LoVo (cell line): ENCODE data around the gene TBC1D32.
"Not testable (repeated sequence)": the region's sequence is repeated elsewhere in the genome, so short reads cannot be mapped to it uniquely, and the experiment has no call there.

Experiments used
- DNase-seq: peaks from one replicate; pipeline ENCODE4 v3.0.0-alpha.2; 2016; ENCODE audit warnings: low spot score

The TBC1D32 gene

DNA sequence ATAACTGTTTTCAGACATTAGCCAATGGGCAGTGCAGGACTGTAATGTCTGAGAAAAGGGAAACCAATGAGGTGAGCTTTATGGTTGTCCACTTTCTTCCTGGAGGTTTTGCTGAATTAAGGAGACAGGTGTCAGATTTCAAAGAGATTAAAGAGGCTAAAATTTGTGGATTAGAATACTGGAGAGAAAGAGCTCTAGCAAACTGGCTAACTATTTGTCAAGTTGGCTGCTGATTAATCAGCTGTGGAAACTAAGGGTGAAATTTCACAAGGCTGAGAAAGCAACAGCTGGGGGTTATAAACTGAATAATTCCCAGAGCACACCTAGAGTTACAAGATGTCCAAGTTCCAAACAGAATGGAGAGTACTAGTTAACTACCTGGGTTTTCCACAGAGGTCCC, 198.9 kb downstream of the TBC1D32 start:
- DNase-seq: no peak

DNA sequence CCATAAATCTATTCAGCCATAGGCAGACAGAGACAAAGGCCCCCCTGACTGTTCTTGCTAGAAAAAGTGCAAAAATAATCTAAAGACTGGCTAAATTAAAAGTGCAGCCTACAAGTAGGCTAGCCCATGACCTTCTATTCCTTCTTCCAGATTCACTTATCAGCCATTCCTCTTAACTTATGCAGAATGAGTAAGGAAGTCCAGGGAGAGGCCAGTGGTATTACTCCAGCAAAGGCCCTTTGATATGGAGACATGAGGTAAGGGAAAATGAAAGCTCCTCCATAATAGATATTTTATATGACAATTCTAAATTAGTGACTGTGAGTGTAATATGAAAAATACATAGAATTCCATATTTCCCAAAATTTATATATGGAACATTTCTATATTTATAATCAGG, 199.4 kb downstream of the TBC1D32 start:
- no peak for DNase-seq

DNA sequence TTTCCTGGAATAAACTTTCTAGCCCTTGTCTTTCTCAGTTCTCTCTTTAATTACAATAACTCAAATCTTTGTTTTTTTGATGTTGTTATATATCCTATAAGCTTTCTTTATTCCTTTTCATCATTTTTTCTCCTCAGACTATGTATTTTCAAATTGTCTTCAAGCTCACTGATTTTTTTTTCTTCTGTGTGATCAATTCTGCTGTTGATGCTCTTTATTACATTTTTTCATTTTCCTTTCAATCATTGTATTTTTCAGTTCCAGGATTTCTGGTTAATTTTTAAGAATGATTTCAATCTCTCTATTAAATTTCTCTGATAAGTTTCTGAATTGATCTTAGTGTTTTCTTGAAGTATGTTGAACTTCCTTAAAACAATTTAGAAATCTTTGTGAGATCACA, 209.7 kb downstream of the TBC1D32 start:
- DNase-seq: no peak

DNA sequence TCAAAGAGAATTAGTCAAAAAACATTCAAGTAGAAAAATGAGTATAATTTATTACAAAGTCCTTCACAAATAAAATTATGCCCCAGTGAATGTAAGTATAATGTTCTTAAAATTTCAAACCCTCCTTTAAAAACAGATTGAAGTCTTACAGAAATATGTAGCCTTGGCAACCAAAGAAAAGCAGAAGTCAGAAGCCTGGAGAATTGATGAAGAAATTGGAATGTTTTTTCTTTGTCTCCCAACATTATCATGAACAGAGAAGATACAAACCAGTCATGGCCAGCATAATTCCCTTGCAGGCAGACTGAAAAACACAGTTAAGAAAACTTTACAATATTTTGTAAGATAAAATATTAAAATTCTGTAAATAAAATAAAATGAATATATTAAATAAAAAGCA, 221.9 kb downstream of the TBC1D32 start:
- DNase-seq: no peak

DNA sequence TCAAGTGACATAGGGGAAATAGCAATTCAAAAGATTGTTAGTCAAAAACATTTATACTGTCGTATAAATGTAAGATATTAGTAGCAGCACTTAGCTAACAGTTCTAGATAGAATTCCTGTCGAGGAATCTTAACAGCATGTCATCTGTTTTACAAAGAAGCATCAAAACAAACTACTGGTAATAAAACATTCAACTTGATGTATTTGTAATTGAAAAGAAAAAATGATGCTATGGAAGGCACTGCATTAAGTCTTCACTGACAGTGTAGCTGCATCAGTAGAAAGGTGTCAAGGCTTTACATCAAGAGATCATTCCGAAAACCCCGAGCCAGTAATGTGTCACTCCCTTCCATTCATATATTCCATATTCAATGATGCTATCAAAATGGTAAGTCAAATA, 223.5 kb downstream of the TBC1D32 start:
- no peak for DNase-seq

DNA sequence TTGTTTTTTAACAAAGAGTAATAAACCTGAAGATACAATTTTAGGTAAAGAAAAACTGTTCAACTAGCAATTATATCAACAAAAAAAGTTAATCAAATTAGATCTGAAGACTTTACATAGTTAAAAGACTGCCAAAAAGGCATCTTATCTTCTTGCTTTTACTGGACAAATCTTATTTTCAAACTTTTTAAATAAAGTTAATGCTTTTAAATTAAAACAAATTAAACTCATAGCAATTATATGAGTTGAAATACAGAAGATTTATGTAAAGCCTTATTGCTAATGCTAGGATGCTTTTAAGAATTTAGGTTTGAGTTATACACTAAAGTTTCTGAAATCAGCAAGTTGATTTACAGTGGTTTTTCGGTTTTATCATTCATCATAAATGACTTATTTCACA, 227.3 kb downstream of the TBC1D32 start:
- no peak for DNase-seq

DNA sequence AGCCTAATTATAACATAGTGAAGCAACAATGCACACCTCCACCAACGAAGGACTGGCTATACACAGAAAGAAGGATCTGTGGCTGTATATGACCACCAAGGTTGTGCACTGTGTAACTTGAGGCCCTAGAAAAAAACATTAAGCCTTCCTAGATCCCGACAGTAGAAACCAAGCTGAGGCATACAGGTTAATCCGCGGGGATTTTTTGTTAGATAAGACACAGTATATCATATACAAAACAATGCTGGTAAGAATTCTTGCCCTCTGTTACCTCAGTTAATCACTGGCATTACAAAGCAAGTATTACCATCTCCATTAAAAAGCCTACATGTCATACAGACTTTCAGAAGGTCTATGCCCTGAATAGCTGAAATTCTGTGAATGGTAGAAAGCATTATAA, 228.8 kb downstream of the TBC1D32 start:
- DNase-seq: no peak

DNA sequence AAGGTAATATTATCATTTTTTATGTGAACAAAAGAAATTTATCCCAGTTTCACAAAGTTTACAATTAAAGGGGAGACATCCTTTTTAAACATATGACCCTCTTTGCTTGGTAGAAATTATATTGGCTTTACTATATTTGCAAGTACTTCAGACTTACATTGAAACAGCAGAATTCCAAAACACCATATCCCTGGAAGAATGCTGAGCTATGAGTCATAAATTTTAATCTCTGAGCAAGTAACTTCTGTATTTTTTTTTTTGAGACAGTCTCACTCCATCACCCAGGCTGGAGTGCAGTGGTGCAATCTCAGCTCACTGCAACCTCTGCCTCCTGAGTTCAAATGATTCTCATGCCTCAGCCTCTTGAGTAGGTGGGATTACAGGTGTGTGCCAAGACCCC, 240.4 kb downstream of the TBC1D32 start:
- no peak for DNase-seq

DNA sequence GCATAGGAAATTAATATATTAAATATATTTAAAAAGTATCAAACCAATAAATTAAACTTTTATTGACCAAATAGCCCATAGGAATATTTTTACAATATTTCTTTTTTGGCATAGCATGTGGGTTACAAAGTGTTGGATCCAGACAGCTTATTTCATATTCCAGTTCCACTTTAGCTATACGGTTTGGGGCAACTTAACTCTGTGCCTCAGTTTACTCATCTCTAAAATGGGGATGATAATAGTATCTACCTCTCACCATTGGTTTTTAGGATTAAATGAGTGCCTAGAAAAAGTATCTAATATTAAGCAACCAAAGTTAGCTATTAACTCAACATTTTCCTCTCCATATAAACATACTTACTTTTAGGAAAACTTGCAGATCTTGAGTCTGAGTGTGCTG, 243.8 kb downstream of the TBC1D32 start:
- DNase-seq: no peak

DNA sequence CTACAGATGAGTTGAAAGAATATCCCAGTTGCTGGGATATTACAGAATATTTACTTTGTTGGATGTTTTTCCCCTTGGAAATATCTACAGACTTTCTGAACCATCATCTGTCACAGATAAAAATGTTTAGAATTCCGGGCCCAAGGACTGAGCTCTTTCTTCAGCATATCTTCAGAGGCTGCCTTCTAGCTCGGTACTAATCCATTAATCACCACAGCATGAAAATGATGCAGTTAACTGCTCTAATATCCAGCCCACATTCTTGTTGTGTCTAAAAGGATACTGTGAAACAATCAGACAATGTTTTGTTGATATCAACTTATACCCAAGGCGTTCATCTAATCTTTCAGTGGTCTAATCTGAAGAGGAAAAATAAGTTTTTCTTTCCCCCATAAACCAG, 247.4 kb downstream of the TBC1D32 start:
- no peak for DNase-seq

DNA sequence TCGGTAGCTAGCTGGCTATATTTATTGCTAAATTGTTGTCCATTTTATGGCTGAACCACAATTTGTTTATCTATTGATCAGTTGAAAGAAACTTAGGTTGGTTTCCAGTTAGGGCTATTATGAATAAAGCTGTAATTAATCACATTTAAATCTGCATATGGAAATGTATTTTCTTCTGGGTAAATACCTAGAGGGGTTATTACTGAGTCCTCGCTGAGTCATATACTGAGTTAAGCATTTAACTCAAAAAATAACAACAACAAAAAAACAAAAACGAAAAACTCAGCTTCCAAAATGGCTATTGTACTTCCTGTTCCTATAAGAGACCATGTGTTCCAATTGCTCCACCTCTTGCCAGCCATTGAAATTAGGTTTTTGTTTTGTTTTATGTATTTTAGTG, 258.2 kb downstream of the TBC1D32 start:
- DNase-seq: no peak

DNA sequence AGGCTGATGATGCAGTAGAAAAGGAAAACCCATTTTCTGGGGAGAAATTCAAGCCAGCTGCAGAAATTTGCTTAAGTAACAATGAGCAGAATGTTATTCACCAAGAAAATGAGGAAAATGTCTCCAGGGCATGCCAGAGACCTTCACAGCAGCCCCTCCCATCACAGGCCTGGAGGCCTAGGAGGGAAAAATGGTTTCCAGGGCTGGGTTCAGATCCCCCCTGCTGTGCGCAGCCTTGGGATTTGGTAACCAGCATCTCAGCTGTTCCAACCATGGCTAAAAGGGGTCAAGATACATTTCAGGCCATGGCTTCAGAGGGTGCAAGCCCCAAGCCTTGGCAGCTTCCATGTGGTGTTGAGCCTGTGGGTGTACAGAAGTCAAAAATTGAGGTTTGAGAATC, 265.5 kb downstream of the TBC1D32 start:
- DNase-seq: not testable (repeated sequence)

DNA sequence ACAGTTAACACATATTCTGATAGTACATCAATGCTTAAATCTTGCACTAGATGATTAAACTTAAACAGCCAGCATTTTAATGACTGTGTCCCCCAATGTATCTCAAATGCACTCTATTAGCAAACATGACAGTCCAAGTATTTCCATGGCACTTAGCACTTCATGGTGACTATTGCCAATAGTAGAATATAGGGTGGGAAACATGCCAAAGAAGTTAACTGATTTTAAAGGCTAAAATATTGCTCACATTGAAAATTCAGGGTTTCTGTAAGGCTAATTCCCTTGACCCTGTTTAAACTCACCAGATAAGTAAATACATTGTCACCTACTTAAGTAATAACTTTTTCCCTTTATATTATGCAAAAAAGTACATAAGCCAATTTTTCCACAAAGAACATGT, 266.9 kb downstream of the TBC1D32 start:
- no peak for DNase-seq

DNA sequence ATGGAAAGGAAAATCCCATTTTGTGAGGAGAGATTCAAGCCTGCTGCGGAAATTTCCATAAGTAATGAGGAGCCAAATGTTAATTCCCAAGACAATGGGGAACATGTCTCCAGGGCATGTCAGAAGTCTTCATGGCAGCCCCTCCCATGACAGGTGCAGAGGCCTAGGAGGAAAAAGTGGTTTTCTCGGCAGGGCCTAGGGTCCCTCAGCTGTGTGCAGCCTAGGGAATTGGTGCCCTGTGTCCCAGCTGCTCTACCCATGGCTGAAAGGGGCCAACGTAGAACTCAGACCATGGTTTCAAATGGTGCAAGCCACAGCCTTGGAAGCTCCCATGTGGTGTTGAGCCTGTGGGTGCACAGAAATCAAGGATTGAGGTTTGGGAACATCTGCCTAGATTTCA, 269.9 kb downstream of the TBC1D32 start:
- no peak for DNase-seq

DNA sequence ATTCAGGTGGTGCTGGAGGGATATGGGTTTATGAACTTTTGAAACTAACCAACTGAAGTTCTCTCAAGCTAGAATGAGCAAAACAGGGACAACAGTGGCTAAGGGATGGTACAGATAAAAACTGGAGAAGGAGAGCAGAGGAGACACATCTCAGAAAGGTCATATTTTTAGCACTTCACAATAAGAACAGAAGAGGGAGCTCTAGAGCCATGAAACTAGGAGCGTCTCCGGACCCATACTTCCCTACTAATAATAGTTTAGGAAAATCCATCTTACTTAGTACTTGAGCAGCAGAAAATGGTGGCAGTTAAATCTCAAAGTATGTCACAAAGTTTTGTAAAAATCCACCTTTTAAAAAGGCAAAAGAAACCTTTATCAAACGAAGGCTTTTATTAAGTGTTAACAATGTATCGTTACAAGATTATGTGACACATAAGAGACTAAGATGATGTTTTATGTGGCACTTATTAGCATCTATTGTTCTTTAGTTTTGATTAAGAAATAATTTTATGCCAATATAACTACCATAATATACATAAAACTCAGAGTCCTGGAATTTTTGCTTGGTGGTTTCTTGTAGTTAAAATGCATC, 278.6 kb downstream of the TBC1D32 start:
- DNase-seq: peak; percentile 60

DNA sequence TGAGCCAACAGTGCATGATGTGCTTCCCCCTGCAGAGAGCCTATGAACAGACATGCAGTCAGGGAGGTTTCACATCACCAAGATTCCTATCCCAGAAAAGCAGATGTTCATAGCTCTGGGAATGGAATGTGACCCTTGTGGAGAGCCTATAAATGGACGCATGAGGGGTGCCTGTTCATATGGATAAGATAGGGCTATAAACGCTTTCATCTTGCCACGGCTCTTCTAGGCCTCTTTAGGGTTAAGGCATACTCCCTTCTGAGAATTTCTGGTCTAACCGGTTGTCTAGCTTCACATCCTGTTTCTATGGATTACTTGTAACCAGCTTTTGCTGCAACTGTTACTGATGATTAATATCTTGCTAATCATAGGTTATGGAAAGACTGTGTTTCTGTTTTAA, 285.7 kb downstream of the TBC1D32 start:
- DNase-seq: not testable (repeated sequence)

DNA sequence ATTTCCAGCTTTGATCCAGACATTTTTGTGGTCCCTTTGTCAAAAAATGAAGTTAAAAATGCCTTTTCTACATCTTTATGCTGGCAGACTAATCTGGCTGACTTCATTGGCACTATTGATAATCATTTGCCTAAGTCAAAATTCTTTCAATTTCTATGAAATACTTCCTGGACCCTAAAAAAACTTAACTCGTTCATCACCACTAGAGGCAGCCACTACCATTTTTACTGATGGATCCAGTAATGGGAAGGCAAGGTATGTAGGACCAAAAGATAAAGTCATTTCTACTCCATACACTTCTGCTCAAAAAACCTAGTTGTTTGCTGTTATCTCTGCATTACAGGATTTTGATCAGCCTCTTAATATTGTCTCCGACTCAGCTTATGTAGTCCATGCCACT, 289.4 kb downstream of the TBC1D32 start:
- DNase-seq: not testable (repeated sequence)

DNA sequence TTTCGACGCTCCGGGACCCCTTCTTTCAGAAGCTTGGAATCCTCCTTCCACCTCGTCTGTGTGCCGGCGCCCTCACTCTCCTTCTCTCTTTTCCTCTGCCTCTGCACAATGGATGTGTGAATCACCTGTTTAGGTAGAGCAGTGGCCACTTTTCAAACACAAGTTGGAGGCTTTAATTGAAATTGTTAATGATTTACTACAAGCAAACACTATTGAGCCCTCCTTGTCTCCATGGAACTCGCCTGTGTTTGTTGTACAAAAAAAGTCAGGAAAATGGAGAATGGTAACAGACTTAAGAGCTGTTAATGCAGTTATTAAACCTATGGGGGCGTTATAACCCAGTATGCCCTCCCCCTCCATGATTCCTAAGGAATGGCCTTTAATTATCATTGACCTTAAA, 290.6 kb downstream of the TBC1D32 start:
- peak; percentile 1 for DNase-seq

DNA sequence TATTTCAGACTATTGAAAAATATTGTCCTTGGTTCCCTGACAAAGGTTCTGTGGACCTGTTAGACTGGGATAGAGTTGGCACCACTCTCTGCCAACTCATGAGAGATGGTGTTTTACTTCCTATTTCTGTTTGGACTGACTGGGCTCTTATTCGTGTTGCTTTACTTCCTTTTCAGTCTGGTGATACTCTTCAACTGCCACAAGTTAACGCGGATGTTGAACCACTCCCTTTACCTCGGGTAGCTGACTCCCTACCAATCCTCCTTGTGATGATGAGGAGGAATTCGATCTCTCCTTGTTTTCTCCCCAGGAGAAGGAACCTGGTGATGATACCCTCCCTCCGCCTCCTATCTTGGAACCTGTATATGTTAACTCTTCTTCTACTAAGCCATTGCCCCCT, 291.1 kb downstream of the TBC1D32 start:
- DNase-seq: not testable (repeated sequence)

DNA sequence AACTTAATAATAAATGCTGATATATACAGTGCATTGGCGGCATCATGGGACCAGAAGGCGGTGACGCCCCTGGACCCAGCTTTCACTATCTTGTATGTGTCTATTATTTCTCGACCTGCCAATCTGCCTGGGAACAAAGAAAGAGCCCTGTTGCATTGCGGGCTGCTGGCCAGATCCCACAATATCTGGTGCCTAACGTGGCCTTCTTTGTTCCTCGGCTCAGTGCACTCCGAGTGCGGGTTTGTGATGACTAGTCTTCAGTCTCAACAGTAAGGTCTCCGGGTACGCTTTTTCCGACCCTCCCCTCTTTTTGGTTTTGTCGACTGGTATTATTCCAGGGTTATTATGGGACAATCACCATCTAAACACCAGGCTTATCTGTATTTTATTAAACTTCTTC, 291.5 kb downstream of the TBC1D32 start:
- DNase-seq: no peak

DNA sequence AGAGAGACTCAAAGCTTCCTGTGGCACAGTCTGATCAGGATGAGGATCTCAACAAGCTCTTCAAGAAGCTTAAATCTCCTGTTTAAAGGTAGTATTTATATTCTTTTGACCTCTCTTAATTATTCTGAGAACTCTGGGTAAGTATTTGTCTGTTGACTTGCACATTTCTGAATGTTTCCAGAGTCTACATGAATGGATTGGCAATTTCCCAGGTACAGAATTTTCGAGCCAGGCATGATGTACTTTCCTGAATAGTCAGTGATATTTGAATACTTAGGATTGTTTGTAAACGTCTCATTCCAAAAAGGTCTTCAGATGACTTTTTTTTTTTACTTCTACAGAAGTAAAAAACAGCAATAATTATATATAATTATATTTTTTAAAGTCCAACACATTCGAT, 293.4 kb downstream of the TBC1D32 start:
- no peak for DNase-seq

DNA sequence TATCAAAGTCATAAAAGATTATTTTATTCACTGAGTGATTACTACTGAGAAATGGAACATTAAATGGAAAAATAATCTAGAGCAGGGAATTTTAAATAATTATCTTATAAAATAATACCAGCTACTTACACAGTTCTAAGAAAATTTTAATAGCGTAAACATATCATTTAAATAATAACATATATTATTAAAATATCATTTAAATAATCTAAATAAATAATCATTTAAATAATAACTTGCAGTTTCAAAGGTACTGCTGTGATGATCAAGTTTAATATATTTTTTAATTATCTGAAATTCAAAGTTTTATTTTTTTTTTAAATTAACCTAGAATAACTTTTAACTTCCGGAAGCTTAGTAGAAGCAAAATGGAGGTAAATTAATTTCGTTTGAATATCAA, 301.2 kb downstream of the TBC1D32 start:
- DNase-seq: no peak

DNA sequence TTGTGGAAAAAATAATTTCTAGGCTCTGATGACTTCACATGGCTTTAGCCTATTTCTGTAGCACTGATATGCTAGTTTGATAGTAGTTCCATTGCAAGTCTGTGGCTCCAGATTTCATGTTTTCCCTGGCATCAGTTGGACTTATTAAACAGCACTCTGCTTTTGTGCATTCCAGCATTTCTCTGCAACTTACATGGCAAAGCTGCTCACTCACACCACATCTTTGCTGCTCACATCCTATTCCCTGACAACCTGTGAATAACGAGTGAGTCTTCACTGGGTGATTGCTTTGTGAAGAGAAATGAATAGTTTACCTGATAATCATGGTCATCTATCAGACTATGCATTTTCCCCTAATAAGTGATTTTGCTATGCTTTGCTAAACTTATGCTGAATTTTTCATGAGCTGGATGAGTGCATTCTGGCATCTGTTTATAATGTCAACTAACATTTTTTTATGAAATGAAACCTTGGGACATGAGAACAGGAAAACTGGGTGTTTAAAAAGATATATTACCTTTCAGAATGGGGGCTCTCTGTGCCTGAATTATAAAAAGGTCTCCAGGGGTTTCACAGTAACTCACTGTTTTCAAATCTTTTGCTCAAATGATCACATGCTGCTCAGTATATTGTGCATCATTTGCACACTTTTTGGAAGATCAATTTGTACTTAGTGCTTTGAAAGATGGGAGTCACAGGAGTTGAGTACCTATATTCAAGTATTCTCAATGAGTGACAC, 301.8 kb downstream of the TBC1D32 start:
- no peak for DNase-seq
